OCI-LY7 (cell line): ENCODE measurements around the gene RAD21L1.
A peak's percentile ranks its signal among the peaks of the same experiment; 100 is the strongest.

ENCODE experiments used
- CTCF ChIP-seq: fragments of 200-600 bp; sonication (generic); conservative IDR thresholded peaks from 2 replicates; pipeline ENCODE4 v1.5.1; 2014; ENCODE audit warnings: mild to moderate bottlenecking, antibody characterized with exemption, low read length, moderate library complexity, mixed read lengths
- EZH2phosphoT487 ChIP-seq: fragments of 200-600 bp; sonication (generic); IDR thresholded peaks from 2 replicates; pipeline ENCODE4 v1.6.1; 2018; ENCODE audit warnings: low read depth, borderline replicate concordance, mild to moderate bottlenecking, mixed run types, antibody characterized with exemption, low read length, moderate library complexity, mixed read lengths

GRCh38 chr20:1212607-1213396, 13.0 kb upstream of the RAD21L1 start:
- peak; percentile 83 for TF ChIP-seq CTCF
- TF ChIP-seq EZH2phosphoT487, result no peak
